ENCODE results near the gene FRMD7.
A peak's percentile ranks its signal among the peaks of the same experiment; 100 is the strongest.

Gene FRMD7

DNA sequence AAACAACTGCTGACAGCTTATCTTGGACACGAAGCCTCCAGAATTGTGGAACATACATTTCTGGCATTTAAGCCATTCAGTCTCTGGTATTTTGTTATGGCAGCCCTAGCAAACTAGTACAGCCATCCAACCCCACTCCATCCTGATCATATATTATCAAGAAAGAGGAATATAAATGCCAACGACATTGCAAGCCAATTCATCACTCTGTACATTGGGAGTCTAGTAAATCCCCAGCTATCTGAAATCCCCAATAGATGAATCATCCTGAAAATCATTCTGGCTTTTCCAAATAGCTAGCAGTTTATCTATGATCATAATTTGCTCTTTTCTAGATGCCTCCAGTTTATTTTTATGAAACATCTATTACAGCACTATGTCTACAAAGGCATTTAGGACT lies 41.1 kb downstream of the FRMD7 start:
- peak; percentile 12 for DNase-seq (ENCODE audit: low read depth)
- no peak overlapping the region for H3K4me3 ChIP-seq (ENCODE audit: control insufficient read depth, low read depth, low read length)
- TF ChIP-seq CTCF (conservative IDR thresholded peaks at IDR 0.05; ENCODE audit: control insufficient read depth, insufficient read depth, low read depth, low read length) = no peak

- DNase-seq (ENCODE audit: low read depth) = no peak
- H3K4me3 ChIP-seq (ENCODE audit: control insufficient read depth, low read depth, low read length) = no peak overlapping the region
- TF ChIP-seq CTCF (conservative IDR thresholded peaks at IDR 0.05; ENCODE audit: control insufficient read depth, insufficient read depth, low read depth, low read length) = no peak
Observed at GRCh38 chrX:132085786-132086185, 42.0 kb downstream of the FRMD7 start.

DNA sequence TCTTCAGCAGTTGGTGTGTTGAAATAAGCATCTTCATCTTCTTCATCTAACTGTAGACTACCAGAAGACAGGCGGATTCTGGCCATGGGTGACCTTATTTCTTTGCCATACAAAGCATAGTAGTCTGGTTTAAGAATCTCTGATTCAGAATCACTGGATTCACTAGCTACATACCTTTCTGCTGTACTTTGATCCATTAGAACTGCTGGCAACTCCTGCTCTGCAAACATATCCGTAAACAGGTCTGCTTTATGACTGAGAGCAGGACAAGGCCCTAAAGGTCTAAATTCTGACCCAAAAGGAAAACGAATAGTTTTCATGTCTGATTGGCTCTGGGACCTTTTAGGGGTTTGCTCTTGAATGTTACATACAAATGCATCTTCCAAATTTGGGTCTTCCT lies 49.9 kb downstream of the FRMD7 start:
- no peak for TF ChIP-seq CTCF (conservative IDR thresholded peaks at IDR 0.05; ENCODE audit: control insufficient read depth, insufficient read depth, low read depth, low read length)
- H3K4me3 ChIP-seq (ENCODE audit: control insufficient read depth, low read depth, low read length) = no peak overlapping the region
- DNase-seq (ENCODE audit: low read depth) = no peak

- TF ChIP-seq CTCF (conservative IDR thresholded peaks at IDR 0.05; ENCODE audit: control insufficient read depth, insufficient read depth, low read depth, low read length) = no peak
- DNase-seq (ENCODE audit: low read depth) = no peak
Observed at GRCh38 chrX:132077414-132077813, 50.4 kb downstream of the FRMD7 start.

GRCh38 chrX:132071254-132071653 lies 56.6 kb downstream of the FRMD7 start:
- no peak overlapping the region for H3K4me3 ChIP-seq (ENCODE audit: control insufficient read depth, low read depth, low read length)
- DNase-seq (ENCODE audit: low read depth) = peak; percentile 38
- TF ChIP-seq CTCF (conservative IDR thresholded peaks at IDR 0.05; ENCODE audit: control insufficient read depth, insufficient read depth, low read depth, low read length) = peak; percentile 35

More at GRCh38 chrX:132077414-132077813, 50.4 kb downstream of the FRMD7 start:
- no peak overlapping the region for H3K4me3 ChIP-seq (ENCODE audit: control insufficient read depth, low read depth, low read length)

DNA sequence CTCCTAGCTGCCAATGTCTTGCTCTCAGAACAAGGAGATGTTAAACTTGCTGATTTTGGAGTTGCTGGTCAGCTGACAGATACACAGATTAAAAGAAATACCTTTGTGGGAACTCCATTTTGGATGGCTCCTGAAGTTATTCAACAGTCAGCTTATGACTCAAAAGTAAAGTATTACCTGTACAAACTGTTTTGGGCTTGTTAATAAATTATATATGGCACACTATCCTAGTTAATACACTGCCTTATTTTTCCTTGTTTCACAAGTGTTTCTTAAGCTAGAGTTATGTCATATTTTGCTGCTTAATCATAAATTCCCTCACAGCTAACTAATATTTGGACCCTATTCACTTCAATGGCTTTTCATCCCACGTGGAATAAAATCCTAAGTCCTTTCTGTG lies 59.4 kb downstream of the FRMD7 start:
- DNase-seq (ENCODE audit: low read depth) = no peak
- H3K4me3 ChIP-seq (ENCODE audit: control insufficient read depth, low read depth, low read length) = no peak overlapping the region
- TF ChIP-seq CTCF (conservative IDR thresholded peaks at IDR 0.05; ENCODE audit: control insufficient read depth, insufficient read depth, low read depth, low read length) = no peak

DNA sequence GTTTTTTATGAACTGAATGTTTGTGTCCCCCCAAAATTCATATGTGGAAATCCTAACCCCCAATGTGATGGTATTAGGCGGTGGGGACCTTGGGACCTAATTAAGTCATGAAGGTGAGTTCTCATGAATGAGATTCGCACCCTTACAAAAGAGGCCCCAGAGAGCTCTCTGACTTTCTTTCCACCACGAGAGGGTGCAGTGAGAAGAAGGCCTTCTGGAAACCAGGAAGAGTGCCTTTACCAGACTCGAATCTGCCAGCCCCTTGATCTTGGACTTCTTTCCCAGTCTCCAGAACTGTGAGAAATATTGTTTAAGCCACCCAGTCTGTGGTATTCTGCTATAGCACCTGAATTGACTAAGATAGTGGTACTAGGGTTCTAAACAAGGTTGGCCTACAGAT lies 64.0 kb downstream of the FRMD7 start:
- H3K4me3 ChIP-seq (ENCODE audit: control insufficient read depth, low read depth, low read length) = no peak overlapping the region
- no peak for DNase-seq (ENCODE audit: low read depth)
- no peak for TF ChIP-seq CTCF (conservative IDR thresholded peaks at IDR 0.05; ENCODE audit: control insufficient read depth, insufficient read depth, low read depth, low read length)

Data from fibroblast of mammary gland (primary cell).